Stimulated activated naive CD4-positive, alpha-beta T cell (primary cell): ENCODE results near the gene SETD5.

Experiments
- DNase-seq, 6 experiments: peaks; one replicate each; lab custom pipeline; 2025; lab: John Stamatoyannopoulos, UW

The SETD5 gene

GRCh38 chr3:9408546-9408945 is 11.1 kb downstream of the SETD5 start:
- DNase-seq = no peak

GRCh38 chr3:9409981-9410854 is 12.8 kb downstream of the SETD5 start:
- no peak for DNase-seq

- DNase-seq = no peak
These were observed 13.9 kb downstream of the SETD5 start for GRCh38 chr3:9411302-9411701.

DNA sequence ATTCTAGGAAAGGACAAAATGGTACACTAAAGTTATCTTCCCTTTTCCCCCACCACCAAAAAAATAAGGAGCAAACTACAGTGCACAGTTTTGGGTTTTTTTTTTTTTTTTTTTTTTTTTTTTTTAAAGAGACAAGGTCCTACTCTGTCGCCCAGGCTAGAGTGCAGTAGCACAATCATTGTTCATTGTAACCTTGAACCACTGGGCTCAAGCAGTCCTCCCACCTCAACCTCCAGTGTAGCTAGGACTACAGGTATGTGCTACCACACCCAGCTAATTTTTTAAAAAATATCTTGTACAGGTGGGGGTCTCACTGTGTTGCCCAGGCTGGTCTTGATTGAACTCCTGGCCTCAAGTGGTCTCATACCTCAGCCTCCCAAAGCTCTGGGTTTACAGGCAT is 14.9 kb downstream of the SETD5 start:
- no peak for DNase-seq

GRCh38 chr3:9414826-9415225 is 17.4 kb downstream of the SETD5 start:
- DNase-seq = no peak

GRCh38 chr3:9415485-9416138 is 18.2 kb downstream of the SETD5 start:
- no peak for DNase-seq

- DNase-seq = no peak
These were observed 18.8 kb downstream of the SETD5 start for GRCh38 chr3:9416139-9416780.

DNA sequence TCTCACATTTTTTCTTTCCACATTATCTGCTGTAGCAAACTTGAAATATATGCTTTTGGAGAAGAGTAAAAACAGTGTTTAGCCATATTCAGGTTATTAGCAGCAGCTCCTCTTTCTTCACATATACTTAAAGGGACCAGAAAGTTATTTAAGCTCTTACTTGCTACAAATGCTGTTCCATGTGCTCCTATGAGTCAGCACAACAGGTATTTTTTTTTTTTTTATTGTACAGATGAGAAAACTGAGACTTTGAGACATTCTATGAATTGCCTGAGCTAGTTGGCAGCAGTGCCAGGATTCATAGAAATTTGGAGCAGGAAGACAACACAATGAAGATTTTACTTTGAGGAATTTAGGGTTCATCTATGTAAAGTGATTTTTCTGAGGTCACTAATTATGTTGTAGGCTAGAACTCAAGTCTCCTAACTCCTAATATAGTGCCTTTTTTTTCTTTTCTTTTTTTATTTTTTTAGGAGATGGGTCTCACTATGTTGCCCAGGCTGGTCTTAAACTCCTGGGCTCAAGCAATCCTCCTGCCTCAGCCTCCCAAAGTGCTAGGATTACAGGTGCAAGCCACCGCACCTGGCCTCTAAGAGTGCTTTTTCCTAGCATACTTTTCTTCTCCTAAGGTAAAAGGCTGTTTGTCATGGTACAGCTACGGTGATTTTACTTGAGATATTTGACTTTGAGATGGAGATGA is 23.6 kb downstream of the SETD5 start:
- DNase-seq = no peak

- DNase-seq = peak in 3 of 6 experiments; percentile 17 to 41 (median 31)
These were observed 25.5 kb downstream of the SETD5 start for GRCh38 chr3:9422712-9423424.

DNA sequence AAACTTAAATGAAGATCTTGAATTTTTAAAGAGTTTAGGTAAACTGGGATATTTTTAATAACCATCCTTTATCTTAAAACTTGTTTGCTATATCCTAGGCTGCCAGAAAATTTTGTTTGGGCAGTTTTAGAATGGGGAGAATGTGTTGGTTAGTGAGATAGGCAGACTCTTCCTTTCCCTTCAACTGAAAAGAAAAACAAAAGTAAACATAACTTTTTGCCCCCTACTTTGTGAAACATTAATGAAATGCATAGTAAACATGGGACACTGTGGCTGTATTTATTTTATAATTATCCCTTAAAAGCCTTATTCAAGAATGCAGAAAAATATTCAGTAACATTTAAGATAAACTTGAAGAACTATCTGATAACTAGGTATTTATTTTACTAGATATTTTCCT is 31.0 kb downstream of the SETD5 start:
- no peak for DNase-seq

DNA sequence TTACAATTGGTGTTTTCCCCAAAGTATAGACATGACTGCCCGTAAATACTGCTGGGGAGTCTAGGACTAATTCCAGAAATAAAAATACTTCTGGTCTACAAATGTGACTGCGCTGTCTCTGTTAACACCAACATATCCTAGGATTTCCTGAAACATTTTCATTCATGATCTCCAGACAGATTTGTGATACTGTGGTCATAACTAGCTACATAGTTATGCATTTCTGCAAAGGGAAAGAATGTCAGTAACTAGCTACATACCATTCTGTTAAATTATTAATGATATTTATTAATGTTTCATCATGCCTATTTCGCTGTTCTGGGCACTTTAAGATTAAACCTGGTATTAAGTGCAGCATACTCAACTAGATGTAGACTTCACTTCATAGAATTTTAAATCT is 33.3 kb downstream of the SETD5 start:
- no peak for DNase-seq

GRCh38 chr3:9433627-9434521 is 36.5 kb downstream of the SETD5 start:
- DNase-seq = no peak

DNA sequence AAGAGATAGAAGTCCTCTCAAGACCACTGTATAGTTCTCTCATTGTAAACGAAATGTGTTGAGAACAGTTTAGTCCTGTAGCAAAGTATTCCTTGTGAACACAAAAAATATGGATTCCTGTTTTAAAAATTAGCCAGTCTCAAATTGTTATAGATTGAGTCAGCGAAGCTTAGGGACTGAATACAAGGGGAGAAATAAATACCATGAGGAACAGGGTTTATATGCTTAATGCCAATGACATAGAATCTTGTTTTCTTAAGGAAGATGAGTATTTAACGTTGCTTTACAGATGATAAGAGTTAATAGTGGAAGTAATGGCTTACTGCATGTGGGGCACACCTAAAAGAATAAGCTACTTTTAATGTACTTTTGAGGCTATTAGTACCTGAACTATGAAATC is 37.9 kb downstream of the SETD5 start:
- DNase-seq = no peak

GRCh38 chr3:9439331-9439730 is 41.9 kb downstream of the SETD5 start:
- no peak for DNase-seq

GRCh38 chr3:9441501-9442221 is 44.2 kb downstream of the SETD5 start:
- DNase-seq = no peak

DNA sequence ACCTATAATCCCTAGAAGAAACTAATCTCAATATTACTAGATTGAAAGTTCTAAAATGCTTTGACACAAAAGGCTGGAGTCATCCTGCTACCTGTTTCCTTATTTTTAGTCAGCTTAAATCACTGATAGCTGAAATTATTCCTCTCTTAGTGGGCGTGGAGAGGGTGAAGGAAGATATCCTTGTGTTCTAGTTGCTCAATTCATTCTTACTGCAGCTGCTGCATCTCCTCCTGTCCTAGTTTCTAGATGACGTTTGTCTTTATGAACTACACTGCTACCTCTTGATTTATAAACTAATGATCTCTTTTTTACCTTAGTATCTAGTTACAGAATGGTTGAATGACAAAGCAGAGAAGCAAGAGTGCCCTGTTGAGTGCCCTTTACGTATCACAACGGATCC is 50.7 kb downstream of the SETD5 start:
- DNase-seq = no peak

GRCh38 chr3:9448643-9449042 is 51.2 kb downstream of the SETD5 start:
- no peak for DNase-seq

- no peak for DNase-seq
These were observed 52.7 kb downstream of the SETD5 start for GRCh38 chr3:9450126-9450525.

GRCh38 chr3:9450991-9451390 is 53.6 kb downstream of the SETD5 start:
- DNase-seq = no peak

DNA sequence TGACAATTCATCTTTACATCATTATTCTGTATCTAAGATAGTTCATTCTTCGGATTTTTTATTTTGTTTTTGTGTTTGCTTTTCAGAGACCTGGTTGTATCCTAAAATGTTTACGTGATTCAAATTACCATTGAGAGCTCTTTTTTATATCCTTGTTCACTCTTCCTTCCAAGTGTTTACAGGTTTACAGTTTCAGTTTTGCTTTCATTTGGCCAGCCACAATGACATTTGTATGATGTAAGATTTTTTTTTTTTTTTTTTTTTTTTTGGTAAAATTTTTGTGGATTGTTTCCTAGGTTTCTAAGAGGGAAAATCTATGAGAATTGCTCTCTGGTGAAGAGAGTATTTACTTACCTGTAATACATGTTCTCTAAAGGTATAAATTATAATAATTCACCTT is 55.0 kb downstream of the SETD5 start:
- peak in 1 of 6 experiments; percentile 5 for DNase-seq
